SU-DHL-6 (cell line): Measurements from ENCODE around the gene DCUN1D2.

Experiments
- H2AFZ ChIP-seq: fragments of 200-600 bp; sonication (generic); 2 replicates; pipeline ENCODE4 v1.6.1; 2014; ENCODE audit warnings: low read depth, mild to moderate bottlenecking, moderate library complexity, mixed read lengths, antibody characterized with exemption, low read length; ENCODE audit not compliant: severe bottlenecking
- H3F3A ChIP-seq: fragments of 200-600 bp; shearing (Covaris generic); 2 replicates; pipeline ENCODE4 v1.6.0; 2016; ENCODE audit warnings: antibody characterized with exemption, mild to moderate bottlenecking; ENCODE audit not compliant: insufficient read depth
- H3K27ac ChIP-seq: fragments of 200-600 bp; sonication (generic); 2 replicates; pipeline ENCODE4 v1.5.1; 2016; ENCODE audit warnings: low read depth, mild to moderate bottlenecking, low read length, moderate library complexity, mixed read lengths
- H3K27me3 ChIP-seq: fragments of 200-600 bp; sonication (generic), shearing (Covaris generic); 2 replicates; pipeline ENCODE4 v1.6.0; 2014; ENCODE audit warnings: mild to moderate bottlenecking, low read length
- H3K36me3 ChIP-seq: fragments of 200-600 bp; sonication (generic); 2 replicates; pipeline ENCODE4 v1.6.1; 2014; ENCODE audit warnings: mild to moderate bottlenecking, low read length, mixed read lengths
- H3K4me2 ChIP-seq: fragments of 300-600, 200-600 bp; shearing (Covaris generic), sonication (generic); 2 replicates; pipeline ENCODE4 v1.6.0; 2014; ENCODE audit warnings: low read length, low read depth, mild to moderate bottlenecking; ENCODE audit not compliant: poor library complexity, severe bottlenecking
- H3K4me3 ChIP-seq: fragments of 200-600 bp; sonication (generic); 2 replicates; pipeline ENCODE4 v1.5.1; 2014; ENCODE audit warnings: antibody characterized with exemption, low read length, mild to moderate bottlenecking, mixed read lengths; ENCODE audit not compliant: insufficient read depth, poor library complexity, severe bottlenecking
- H3K79me2 ChIP-seq: fragments of 200-600 bp; sonication (generic); 2 replicates; pipeline ENCODE4 v1.6.1; 2014; ENCODE audit warnings: mild to moderate bottlenecking, low read length, moderate library complexity; ENCODE audit not compliant: insufficient read depth
- H3K9ac ChIP-seq: fragments of 200-600 bp; sonication (generic); 2 replicates; pipeline ENCODE4 v1.7.0; 2014; ENCODE audit warnings: mild to moderate bottlenecking, low read length
- H3K9me2 ChIP-seq: fragments of 200-600 bp; sonication (generic); replicated peaks from 2 replicates; pipeline ENCODE4 v1.6.1; 2014; ENCODE audit warnings: low read length; ENCODE audit not compliant: insufficient read depth
- H3K9me3 ChIP-seq: fragments of 200-600 bp; sonication (generic); 2 replicates; pipeline ENCODE4 v1.6.1; 2014; ENCODE audit warnings: low read length, mixed read lengths; ENCODE audit not compliant: insufficient read depth
- H4K20me1 ChIP-seq: fragments of 200-600 bp; sonication (generic); 2 replicates; pipeline ENCODE4 v1.6.1; 2014; ENCODE audit warnings: low read depth, mild to moderate bottlenecking, antibody characterized with exemption, low read length, moderate library complexity, mixed read lengths
- CTCF ChIP-seq: fragments of 200-600 bp; sonication (generic); IDR thresholded peaks from one replicate; pipeline ENCODE4 v1.5.1; 2017; ENCODE audit warnings: antibody characterized with exemption, mild to moderate bottlenecking, low read length, moderate library complexity; ENCODE audit not compliant: insufficient read depth, poor library complexity, severe bottlenecking
- EZH2phosphoT487 ChIP-seq: fragments of 200-600 bp; sonication (generic), shearing (Covaris generic); conservative IDR thresholded peaks from 2 replicates; pipeline ENCODE4 v1.6.1; 2018; ENCODE audit warnings: mild to moderate bottlenecking, antibody characterized with exemption, low read length, moderate library complexity, mixed read lengths

The DCUN1D2 gene

GRCh38 chr13:113418722-113419049, 71.8 kb downstream of the DCUN1D2 start:
- Histone ChIP-seq H3K79me2 (no peaks in the 10 kb centered on the region), H3K27ac (no peak overlapping the region), H3K9ac (no peak overlapping the region), H3K4me2 (no peak overlapping the region), H3F3A (no peaks in the 10 kb centered on the region), H3K9me2 (no peaks in the 10 kb centered on the region), H3K9me3 (no peaks in the 10 kb centered on the region), H2AFZ (no peak overlapping the region), H3K4me3 (no peak overlapping the region), H3K27me3 (no peaks in the 10 kb centered on the region), H3K36me3 (no peaks in the 10 kb centered on the region), H4K20me1 (no peaks in the 10 kb centered on the region)
- TF ChIP-seq EZH2phosphoT487 (no peak), CTCF (no peak)

- no peaks in the 10 kb centered on the region for H3K36me3 ChIP-seq
- no peaks in the 10 kb centered on the region for H4K20me1 ChIP-seq
- no peaks in the 10 kb centered on the region for H3K79me2 ChIP-seq
- no peaks in the 10 kb centered on the region for H3K9me2 ChIP-seq
- no peaks in the 10 kb centered on the region for H3K9me3 ChIP-seq
- no peak overlapping the region for H3K9ac ChIP-seq
- H3K27me3 ChIP-seq, result no peaks in the 10 kb centered on the region
- no peak overlapping the region for H3K4me2 ChIP-seq
- TF ChIP-seq EZH2phosphoT487, result no peak
- no peak for TF ChIP-seq CTCF
- H2AFZ ChIP-seq, result no peak overlapping the region
- no peak overlapping the region for H3K4me3 ChIP-seq
- H3K27ac ChIP-seq, result no peak overlapping the region
- no peaks in the 10 kb centered on the region for H3F3A ChIP-seq
These were observed 72.4 kb downstream of the DCUN1D2 start for GRCh38 chr13:113417836-113418721.

GRCh38 chr13:113417008-113417751, 73.3 kb downstream of the DCUN1D2 start:
- no peak for TF ChIP-seq CTCF
- TF ChIP-seq EZH2phosphoT487, result no peak
- H3K9me2 ChIP-seq, result no peaks in the 10 kb centered on the region

More at GRCh38 chr13:113417008-113417751, 73.3 kb downstream of the DCUN1D2 start:
- Histone ChIP-seq H3F3A (no peaks in the 10 kb centered on the region), H3K9me3 (no peaks in the 10 kb centered on the region), H3K27ac (no peak overlapping the region), H3K36me3 (no peaks in the 10 kb centered on the region), H4K20me1 (no peaks in the 10 kb centered on the region), H3K4me3 (no peak overlapping the region), H2AFZ (no peak overlapping the region), H3K79me2 (no peaks in the 10 kb centered on the region), H3K9ac (no peak overlapping the region), H3K27me3 (no peaks in the 10 kb centered on the region), H3K4me2 (no peak overlapping the region)
